GM23338 (cell line): ENCODE results near the gene EVI5L. TPM values are rescaled to one million over a fixed set of nuclear protein-coding genes. Genes with fewer than 3 reads are reported as not detected.

Source experiments
- ATAC-seq: fragments of 200-7000 bp; cut with Tn5 transposase; 3 replicates; pipeline ENCODE4 v1.9.1; 2020
- DNase-seq: peaks from one replicate; pipeline ENCODE4 v3.0.0-alpha.2; 2015; ENCODE audit warnings: low spot score
- H2AFZ ChIP-seq: fragments of 200-600 bp; sonication (generic); 2 replicates; pipeline ENCODE4 v1.8.0; 2016; ENCODE audit warnings: antibody characterized with exemption, mild to moderate bottlenecking, moderate library complexity
- H3F3A ChIP-seq: fragments of 200-600 bp; sonication (generic); replicated peaks from 2 replicates; pipeline ENCODE4 v1.8.0; 2017; ENCODE audit warnings: antibody characterized with exemption, mixed run types, low read depth
- H3K27ac ChIP-seq: fragments of 200-600 bp; sonication (generic); 2 replicates; pipeline ENCODE4 v1.6.1; 2016; ENCODE audit warnings: low read depth
- H3K27me3 ChIP-seq: fragments of 200-600 bp; sonication (generic); 2 replicates; pipeline ENCODE4 v1.8.0; 2016; ENCODE audit warnings: mild to moderate bottlenecking, mixed run types, moderate library complexity; ENCODE audit not compliant: insufficient read depth
- H3K36me3 ChIP-seq: fragments of 200-600 bp; sonication (generic); 2 replicates; pipeline ENCODE4 v1.8.0; 2016; ENCODE audit warnings: mild to moderate bottlenecking; ENCODE audit not compliant: insufficient read depth
- H3K4me1 ChIP-seq: fragments of 200-600 bp; sonication (generic); 2 replicates; pipeline ENCODE4 v1.8.0; 2016; ENCODE audit warnings: mild to moderate bottlenecking, moderate library complexity; ENCODE audit not compliant: insufficient read depth
- H3K4me2 ChIP-seq: fragments of 200-600 bp; sonication (generic); 2 replicates; pipeline ENCODE4 v1.7.1; 2017; ENCODE audit warnings: mixed run types
- H3K4me3 ChIP-seq: fragments of 200-600 bp; sonication (generic); 2 replicates; pipeline ENCODE4 v1.6.1; 2016; ENCODE audit warnings: mixed run types
- H3K79me2 ChIP-seq: fragments of 200-600 bp; sonication (generic); replicated peaks from 2 replicates; pipeline ENCODE4 v1.8.0; 2017; ENCODE audit warnings: mild to moderate bottlenecking; ENCODE audit not compliant: insufficient read depth
- H3K9me2 ChIP-seq: fragments of 200-600 bp; sonication (generic); 2 replicates; pipeline ENCODE4 v1.8.0; 2017; ENCODE audit not compliant: insufficient read depth
- H4K20me1 ChIP-seq: fragments of 200-600 bp; sonication (generic); replicated peaks from 2 replicates; pipeline ENCODE4 v1.8.0; 2017; ENCODE audit warnings: mild to moderate bottlenecking; ENCODE audit not compliant: insufficient read depth
- H3K27ac Mint-ChIP-seq: 2 replicates; pipeline ENCODE4 v1.8.0; 2020; ENCODE audit warnings: inconsistent platforms, mild to moderate bottlenecking, moderate library complexity, mixed read lengths
- H3K27me3 Mint-ChIP-seq: 3 replicates; pipeline ENCODE4 v1.8.0; 2022; ENCODE audit warnings: low read depth, mild to moderate bottlenecking, moderate library complexity, mixed read lengths, inconsistent platforms; ENCODE audit not compliant: insufficient read depth, poor library complexity
- H3K36me3 Mint-ChIP-seq: 3 replicates; pipeline ENCODE4 v1.8.0; 2021; ENCODE audit warnings: low read depth, mild to moderate bottlenecking, inconsistent platforms, moderate library complexity, mixed read lengths
- H3K4me1 Mint-ChIP-seq: 3 replicates; pipeline ENCODE4 v1.8.0; 2020; ENCODE audit warnings: mild to moderate bottlenecking, inconsistent platforms, mixed read lengths
- H3K4me3 Mint-ChIP-seq: 3 replicates; pipeline ENCODE4 v1.8.0; 2021; ENCODE audit warnings: moderate library complexity, mild to moderate bottlenecking, inconsistent platforms, mixed read lengths
- H3K9me3 Mint-ChIP-seq: 3 replicates; pipeline ENCODE4 v1.8.0; 2020; ENCODE audit warnings: moderate library complexity, mild to moderate bottlenecking, inconsistent platforms, mixed read lengths
- CREB1 ChIP-seq: fragments of 250-450 bp; sonication (Bioruptor Pico); IDR thresholded peaks from 2 replicates; pipeline ENCODE4 v1.5.0; 2020; ENCODE audit warnings: low read depth, mild to moderate bottlenecking, moderate library complexity
- CTCF ChIP-seq, 2 experiments: fragments of 200-600 bp in 1 of 2; sonication (generic) in 1 of 2; conservative IDR thresholded peaks; 2 replicates each; pipeline versions ENCODE4 v1.5.1 to v1.6.1; 2016 to 2017; ENCODE audit warnings: antibody characterized with exemption in 2 of 2, low read depth in 2 of 2, mild to moderate bottlenecking in 2 of 2, moderate library complexity in 1 of 2
- JUNB ChIP-seq: IDR thresholded peaks from one replicate; pipeline ENCODE4 v1.6.1; 2016; ENCODE audit warnings: antibody characterized with exemption; ENCODE audit not compliant: unreplicated experiment
- POLR2AphosphoS5 ChIP-seq: IDR thresholded peaks from 2 replicates; pipeline ENCODE4 v1.6.1; 2016; ENCODE audit warnings: antibody characterized with exemption, low read depth
- STAT1 ChIP-seq: IDR thresholded peaks from one replicate; pipeline ENCODE4 v1.6.1; 2016; ENCODE audit warnings: antibody characterized with exemption; ENCODE audit not compliant: unreplicated experiment
- ZNF114 ChIP-seq: fragments of 250-450 bp; sonication (Bioruptor Pico); IDR thresholded peaks from 2 replicates; pipeline ENCODE4 v1.5.0; 2020; ENCODE audit warnings: mild to moderate bottlenecking, moderate library complexity
- ZNF331 ChIP-seq: fragments of 250-450 bp; sonication (Bioruptor Pico); IDR thresholded peaks from 2 replicates; pipeline ENCODE4 v1.5.0; 2020; ENCODE audit warnings: low read depth, mild to moderate bottlenecking, moderate library complexity
- polyA plus RNA-seq: library from polyadenylated mRNA; unstranded; fragments of >200 nt; fragmentation: Nextera tagmentation; extraction: Ambion mirVana; gene quantifications from 2 replicates; pipeline ENCODE4 v1.2.1, GENCODE V29; 2016
- total RNA-seq: library from RNA; depleted of rRNA; stranded (reverse); fragments of >200 nt; shearing (Covaris generic); gene quantifications from 2 replicates; pipeline ENCODE4 v1.2.3, GENCODE V29; 2014

Gene EVI5L
- total and polyA plus RNA-seq, 2 experiments from 2014 or later, result 4.5 to 16.2 TPM

GRCh38 chr19:7911508-7912143, 81.6 kb downstream of the EVI5L start:
- Mint-ChIP-seq H3K9me3 (no peaks in the 10 kb centered on the region), H3K27ac (no peak overlapping the region), H3K4me3 (no peak overlapping the region), H3K27me3 (peaks cover 30% of the 10 kb centered on the region), H3K36me3 (peaks cover 17% of the 10 kb centered on the region), H3K4me1 (peaks cover 3% of the 10 kb centered on the region; the same call in 2 of the 3 replicates)
- no peak overlapping the region for H3K4me2 ChIP-seq
- peaks cover 5% of the 10 kb centered on the region for H4K20me1 ChIP-seq
- H3K27ac ChIP-seq, result no peak overlapping the region
- H3K79me2 ChIP-seq, result peaks cover 10% of the 10 kb centered on the region; the same call in 1 of the 2 replicates
- no peaks in the 10 kb centered on the region for H3F3A ChIP-seq
- no peak overlapping the region for H2AFZ ChIP-seq
- DNase-seq, result no peak
- no peaks in the 10 kb centered on the region for H3K36me3 ChIP-seq
- H3K4me1 ChIP-seq, result no peaks in the 10 kb centered on the region
- ATAC-seq, result no peak
- no peaks in the 10 kb centered on the region for H3K9me2 ChIP-seq
- peaks cover 30% of the 10 kb centered on the region for H3K27me3 ChIP-seq
- no peak overlapping the region for H3K4me3 ChIP-seq
- no peak for TF ChIP-seq CREB1 (CRISPR knock-in tag)
- TF ChIP-seq ZNF331, result no peak

- Histone ChIP-seq H3K79me2 (peaks cover 4% of the 10 kb centered on the region; the same call in 1 of the 2 replicates), H3K4me2 (no peak overlapping the region), H3K27me3 (peaks cover 36% of the 10 kb centered on the region), H4K20me1 (peaks cover 5% of the 10 kb centered on the region), H3K36me3 (no peaks in the 10 kb centered on the region), H3K27ac (no peak overlapping the region), H3K9me2 (no peaks in the 10 kb centered on the region), H3F3A (0 out of 2 replicates have a peak, but pooled peaks cover 4% of the 10 kb centered on the region), H3K4me1 (no peaks in the 10 kb centered on the region), H2AFZ (no peak overlapping the region), H3K4me3 (no peak overlapping the region)
- Mint-ChIP-seq H3K27ac (no peak overlapping the region), H3K27me3 (peaks cover 36% of the 10 kb centered on the region), H3K9me3 (peaks cover 2% of the 10 kb centered on the region; the same call in 1 of the 3 replicates), H3K36me3 (peaks cover 17% of the 10 kb centered on the region), H3K4me3 (no peak overlapping the region), H3K4me1 (peaks cover 6% of the 10 kb centered on the region; the same call in 2 of the 3 replicates)
- TF ChIP-seq POLR2AphosphoS5, result no peak
- DNase-seq, result no peak
- no peak for ATAC-seq
Measured at GRCh38 chr19:7912144-7912696, 82.2 kb downstream of the EVI5L start.

- H4K20me1 ChIP-seq, result peaks cover 5% of the 10 kb centered on the region
- Mint-ChIP-seq H3K27ac (no peak overlapping the region), H3K4me1 (peaks cover 6% of the 10 kb centered on the region; the same call in 2 of the 3 replicates), H3K4me3 (no peak overlapping the region), H3K9me3 (peaks cover 2% of the 10 kb centered on the region; the same call in 1 of the 3 replicates), H3K36me3 (peaks cover 17% of the 10 kb centered on the region), H3K27me3 (peaks cover 36% of the 10 kb centered on the region)
- no peaks in the 10 kb centered on the region for H3K36me3 ChIP-seq
- H2AFZ ChIP-seq, result no peak overlapping the region
- H3K27me3 ChIP-seq, result peaks cover 43% of the 10 kb centered on the region
- H3F3A ChIP-seq, result 0 out of 2 replicates have a peak, but pooled peaks cover 5% of the 10 kb centered on the region
- no peak overlapping the region for H3K4me2 ChIP-seq
- no peaks in the 10 kb centered on the region for H3K79me2 ChIP-seq
- no peak overlapping the region for H3K4me3 ChIP-seq
- DNase-seq (no peak), ATAC-seq (no peak)
- H3K4me1 ChIP-seq, result no peaks in the 10 kb centered on the region
- no peaks in the 10 kb centered on the region for H3K9me2 ChIP-seq
- H3K27ac ChIP-seq, result no peak overlapping the region
- no peak for TF ChIP-seq CTCF (conservative IDR thresholded peaks at IDR 0.05; ENCODE audit: low read depth in 2 of 2)
- no peak for TF ChIP-seq ZNF114 (CRISPR knock-in tag)
- TF ChIP-seq JUNB, result no peak
- no peak for TF ChIP-seq POLR2AphosphoS5
- no peak for TF ChIP-seq STAT1
- no peak for TF ChIP-seq ZNF331
Measured at GRCh38 chr19:7912697-7913564, 82.9 kb downstream of the EVI5L start.
